SK-N-MC (cell line): ENCODE measurements around the gene RASSF4.

Experiments used
- DNase-seq: peaks from one replicate; pipeline ENCODE4 v3.0.0-alpha.2; 2011; ENCODE audit warnings: low read depth, low spot score
- H3K27ac ChIP-seq: fragments of 200-600 bp; sonication (generic); 2 replicates; pipeline ENCODE4 v1.5.1; 2016; ENCODE audit warnings: mixed run types
- H3K36me3 ChIP-seq: fragments of 200-600 bp; sonication (generic); 2 replicates; pipeline ENCODE4 v1.6.1; 2017; ENCODE audit warnings: antibody characterized with exemption, low read length, mixed read lengths; ENCODE audit not compliant: insufficient read depth
- H3K4me3 ChIP-seq: fragments of 200-600 bp; sonication (generic); 2 replicates; pipeline ENCODE4 v1.5.1; 2016
- H3K9ac ChIP-seq: fragments of 200-600 bp; sonication (generic); 2 replicates; pipeline ENCODE4 v1.8.0; 2017; ENCODE audit warnings: mixed run types, mixed read lengths; ENCODE audit not compliant: insufficient read length
- H3K9me3 ChIP-seq: fragments of 200-600 bp; sonication (generic); 2 replicates; pipeline ENCODE4 v1.6.1; 2017; ENCODE audit warnings: low read depth, mild to moderate bottlenecking, antibody characterized with exemption, low read length, moderate library complexity, mixed read lengths
- EZH2 ChIP-seq: fragments of 200-600 bp; sonication (generic); IDR thresholded peaks from one replicate; pipeline ENCODE4 v1.6.1; 2017; ENCODE audit warnings: antibody characterized with exemption
- FOXP2 ChIP-seq: optimal IDR thresholded peaks from 2 replicates; pipeline ENCODE3; 2011; ENCODE audit warnings: mild to moderate bottlenecking, moderate library complexity; ENCODE audit not compliant: insufficient read depth; ENCODE audit errors: extremely low read length, control extremely low read depth
- POLR2AphosphoS5 ChIP-seq: IDR thresholded peaks from 2 replicates; pipeline ENCODE4 v1.6.1; 2012; ENCODE audit warnings: mild to moderate bottlenecking, low read depth, low read length, borderline replicate concordance

Gene RASSF4

GRCh38 chr10:44925224-44925623 lies 34.4 kb upstream of the RASSF4 start:
- Histone ChIP-seq H3K9me3 (no peaks in the 10 kb centered on the region), H3K4me3 (no peak overlapping the region), H3K9ac (no peak overlapping the region), H3K36me3 (no peaks in the 10 kb centered on the region), H3K27ac (no peak overlapping the region)
- no peak for TF ChIP-seq FOXP2
- no peak for TF ChIP-seq EZH2
- TF ChIP-seq POLR2AphosphoS5: no peak
- no peak for DNase-seq

GRCh38 chr10:44925811-44926750 lies 33.5 kb upstream of the RASSF4 start:
- DNase-seq: no peak
- H3K9ac ChIP-seq: no peak overlapping the region

GRCh38 chr10:44926751-44927351 lies 32.8 kb upstream of the RASSF4 start:
- no peak for TF ChIP-seq POLR2AphosphoS5
- no peak for TF ChIP-seq EZH2
- no peak for TF ChIP-seq FOXP2
- Histone ChIP-seq H3K9ac (no peak overlapping the region), H3K9me3 (no peaks in the 10 kb centered on the region), H3K36me3 (no peaks in the 10 kb centered on the region), H3K4me3 (no peak overlapping the region), H3K27ac (no peak overlapping the region)
- no peak for DNase-seq

More at GRCh38 chr10:44925811-44926750, 33.5 kb upstream of the RASSF4 start:
- TF ChIP-seq EZH2: no peak
- TF ChIP-seq POLR2AphosphoS5: no peak
- no peak for TF ChIP-seq FOXP2
- H3K36me3 ChIP-seq: no peaks in the 10 kb centered on the region
- H3K27ac ChIP-seq: no peak overlapping the region
- H3K4me3 ChIP-seq: no peak overlapping the region
- H3K9me3 ChIP-seq: no peaks in the 10 kb centered on the region

- Histone ChIP-seq H3K36me3 (no peaks in the 10 kb centered on the region), H3K9me3 (no peaks in the 10 kb centered on the region), H3K9ac (no peak overlapping the region), H3K4me3 (no peak overlapping the region), H3K27ac (no peak overlapping the region)
- no peak for TF ChIP-seq POLR2AphosphoS5
- DNase-seq: no peak
These were observed 32.2 kb upstream of the RASSF4 start for GRCh38 chr10:44927352-44927751.

- no peak for TF ChIP-seq EZH2
- TF ChIP-seq FOXP2: no peak
- no peak for TF ChIP-seq POLR2AphosphoS5
These were observed 31.1 kb upstream of the RASSF4 start for GRCh38 chr10:44928462-44928861.

GRCh38 chr10:44929356-44930255 lies 30.0 kb upstream of the RASSF4 start:
- Histone ChIP-seq H3K27ac (no peak overlapping the region), H3K36me3 (no peaks in the 10 kb centered on the region), H3K9me3 (no peaks in the 10 kb centered on the region), H3K4me3 (no peak overlapping the region), H3K9ac (no peak overlapping the region)
- no peak for TF ChIP-seq POLR2AphosphoS5
- TF ChIP-seq FOXP2: no peak
- no peak for TF ChIP-seq EZH2
- no peak for DNase-seq

More at GRCh38 chr10:44928462-44928861, 31.1 kb upstream of the RASSF4 start:
- no peak overlapping the region for H3K9ac ChIP-seq
- no peak for DNase-seq
- no peaks in the 10 kb centered on the region for H3K36me3 ChIP-seq
- no peak overlapping the region for H3K4me3 ChIP-seq
- H3K27ac ChIP-seq: no peak overlapping the region
- no peaks in the 10 kb centered on the region for H3K9me3 ChIP-seq

- no peak for DNase-seq
- TF ChIP-seq EZH2 (no peak), POLR2AphosphoS5 (no peak), FOXP2 (no peak)
- no peaks in the 10 kb centered on the region for H3K9me3 ChIP-seq
- H3K4me3 ChIP-seq: no peak overlapping the region
- no peaks in the 10 kb centered on the region for H3K36me3 ChIP-seq
- no peak overlapping the region for H3K27ac ChIP-seq
- no peak overlapping the region for H3K9ac ChIP-seq
These were observed 28.5 kb upstream of the RASSF4 start for GRCh38 chr10:44930904-44931620.
